Measurements from ENCODE around the gene TCEAL3.

- TF ChIP-seq CTCF (IDR thresholded peaks at IDR 0.05): no peak
- TF ChIP-seq POLR2A (IDR thresholded peaks at IDR 0.05): no peak
Measured at GRCh38 chrX:103571726-103572125, 36.0 kb upstream of the TCEAL3 start.
